Measurements from ENCODE around the gene DPY19L3. TPM values are rescaled to one million over a fixed set of nuclear protein-coding genes. Genes with fewer than 3 reads are reported as not detected.

The DPY19L3 gene
- 11.9 and 16.5 TPM in 2 replicates for total RNA-seq

GRCh38 chr19:32405431-32406160 is at the start of gene DPY19L3:
TSS of gene DPY19L3 (plus strand) at chr19:32405770. CDS start at chr19:32408254, 2,484 bp downstream.
- Mint-ChIP-seq H3K36me3 (ENCODE audit: low read depth) (peaks cover 3% of the 10 kb centered on the region), H3K4me1 (ENCODE audit: low read depth) (peaks cover 17% of the 10 kb centered on the region), H3K27ac (peak within 1 kb of the TSS; percentile 88), H3K27me3 (ENCODE audit: insufficient read depth) (peaks cover 5% of the 10 kb centered on the region), H3K9me3 (no peaks in the 10 kb centered on the region), H3K4me3 (peak within 1 kb of the TSS; percentile 90)
- intact Hi-C loops (cut with micrococcal nuclease) = loop anchor here (1.0 to 5.0 kb wide), 5 partner anchors 60 to 567 kb away; partner anchors contain the start of genes ANKRD27, CEP89, FAAP24 and NUDT19
- DNase-seq (ENCODE audit: low spot score) = peak; percentile 89

GRCh38 chr19:32357720-32358119 is 47.9 kb upstream of the DPY19L3 start:
- Mint-ChIP-seq H3K27ac (no peak overlapping the region), H3K4me1 (ENCODE audit: low read depth) (peaks cover 15% of the 10 kb centered on the region), H3K36me3 (ENCODE audit: low read depth) (peaks cover 65% of the 10 kb centered on the region), H3K27me3 (ENCODE audit: insufficient read depth) (no peaks in the 10 kb centered on the region), H3K4me3 (no peak overlapping the region), H3K9me3 (no peaks in the 10 kb centered on the region)
- intact Hi-C loops (cut with micrococcal nuclease) = no loop called here
- no peak for DNase-seq (ENCODE audit: low spot score)

GRCh38 chr19:32358321-32358720 is 47.2 kb upstream of the DPY19L3 start:
- DNase-seq (ENCODE audit: low spot score) = no peak
- intact Hi-C loops (cut with micrococcal nuclease) = no loop called here
- Mint-ChIP-seq H3K27me3 (ENCODE audit: insufficient read depth) (no peaks in the 10 kb centered on the region), H3K36me3 (ENCODE audit: low read depth) (peaks cover 61% of the 10 kb centered on the region), H3K9me3 (no peaks in the 10 kb centered on the region), H3K4me1 (ENCODE audit: low read depth) (peaks cover 15% of the 10 kb centered on the region), H3K4me3 (no peak overlapping the region), H3K27ac (no peak overlapping the region)

- Mint-ChIP-seq H3K4me1 (ENCODE audit: low read depth) (peaks cover 9% of the 10 kb centered on the region), H3K4me3 (no peak overlapping the region), H3K27ac (no peak overlapping the region), H3K27me3 (ENCODE audit: insufficient read depth) (no peaks in the 10 kb centered on the region), H3K9me3 (no peaks in the 10 kb centered on the region), H3K36me3 (ENCODE audit: low read depth) (peaks cover 56% of the 10 kb centered on the region)
- intact Hi-C loops (cut with micrococcal nuclease) = no loop called here
- no peak for DNase-seq (ENCODE audit: low spot score)
Measured at GRCh38 chr19:32359581-32359980, 46.0 kb upstream of the DPY19L3 start.

GRCh38 chr19:32361574-32362317 is 43.8 kb upstream of the DPY19L3 start:
- no peak for DNase-seq (ENCODE audit: low spot score)
- Mint-ChIP-seq H3K4me1 (ENCODE audit: low read depth) (no peaks in the 10 kb centered on the region), H3K27me3 (ENCODE audit: insufficient read depth) (no peaks in the 10 kb centered on the region), H3K9me3 (no peaks in the 10 kb centered on the region), H3K36me3 (ENCODE audit: low read depth) (peaks cover 49% of the 10 kb centered on the region), H3K27ac (no peak overlapping the region), H3K4me3 (no peak overlapping the region)
- intact Hi-C loops (cut with micrococcal nuclease) = no loop called here

- Mint-ChIP-seq H3K9me3 (no peaks in the 10 kb centered on the region), H3K4me3 (no peak overlapping the region), H3K27me3 (ENCODE audit: insufficient read depth) (no peaks in the 10 kb centered on the region), H3K27ac (no peak overlapping the region), H3K36me3 (ENCODE audit: low read depth) (peaks cover 49% of the 10 kb centered on the region), H3K4me1 (ENCODE audit: low read depth) (no peaks in the 10 kb centered on the region)
- DNase-seq (ENCODE audit: low spot score) = no peak
- intact Hi-C loops (cut with micrococcal nuclease) = no loop called here
Measured at GRCh38 chr19:32362318-32362691, 43.3 kb upstream of the DPY19L3 start.

- Mint-ChIP-seq H3K4me3 (no peak overlapping the region), H3K27ac (no peak overlapping the region), H3K4me1 (ENCODE audit: low read depth) (peaks cover 3% of the 10 kb centered on the region), H3K36me3 (ENCODE audit: low read depth) (peaks cover 56% of the 10 kb centered on the region), H3K9me3 (no peaks in the 10 kb centered on the region), H3K27me3 (ENCODE audit: insufficient read depth) (no peaks in the 10 kb centered on the region)
- intact Hi-C loops (cut with micrococcal nuclease) = no loop called here
- no peak for DNase-seq (ENCODE audit: low spot score)
Measured at GRCh38 chr19:32363175-32363574, 42.4 kb upstream of the DPY19L3 start.

GRCh38 chr19:32363632-32364031 is 41.9 kb upstream of the DPY19L3 start:
- peaks cover 4% of the 10 kb centered on the region for H3K4me1 Mint-ChIP-seq (ENCODE audit: low read depth)
- no peak overlapping the region for H3K4me3 Mint-ChIP-seq
- H3K27ac Mint-ChIP-seq = no peak overlapping the region
- peaks cover 54% of the 10 kb centered on the region for H3K36me3 Mint-ChIP-seq (ENCODE audit: low read depth)
- no peaks in the 10 kb centered on the region for H3K9me3 Mint-ChIP-seq
- H3K27me3 Mint-ChIP-seq (ENCODE audit: insufficient read depth) = no peaks in the 10 kb centered on the region
- no peak for DNase-seq (ENCODE audit: low spot score)
- intact Hi-C loops (cut with micrococcal nuclease) = no loop called here

- Mint-ChIP-seq H3K4me1 (ENCODE audit: low read depth) (peaks cover 4% of the 10 kb centered on the region), H3K27ac (no peak overlapping the region), H3K9me3 (no peaks in the 10 kb centered on the region), H3K36me3 (ENCODE audit: low read depth) (peaks cover 53% of the 10 kb centered on the region), H3K4me3 (no peak overlapping the region), H3K27me3 (ENCODE audit: insufficient read depth) (no peaks in the 10 kb centered on the region)
- DNase-seq (ENCODE audit: low spot score) = no peak
- intact Hi-C loops (cut with micrococcal nuclease) = no loop called here
Measured at GRCh38 chr19:32364040-32364439, 41.5 kb upstream of the DPY19L3 start.

GRCh38 chr19:32367063-32367462 is 38.5 kb upstream of the DPY19L3 start:
- Mint-ChIP-seq H3K27ac (no peak overlapping the region), H3K27me3 (ENCODE audit: insufficient read depth) (no peaks in the 10 kb centered on the region), H3K4me3 (no peak overlapping the region), H3K9me3 (no peaks in the 10 kb centered on the region), H3K4me1 (ENCODE audit: low read depth) (peaks cover 4% of the 10 kb centered on the region), H3K36me3 (ENCODE audit: low read depth) (peaks cover 45% of the 10 kb centered on the region)
- no peak for DNase-seq (ENCODE audit: low spot score)
- intact Hi-C loops (cut with micrococcal nuclease) = no loop called here

GRCh38 chr19:32367948-32368536 is 37.5 kb upstream of the DPY19L3 start:
- H3K4me3 Mint-ChIP-seq = no peak overlapping the region
- H3K36me3 Mint-ChIP-seq (ENCODE audit: low read depth) = peaks cover 44% of the 10 kb centered on the region
- intact Hi-C loops (cut with micrococcal nuclease) = no loop called here
- DNase-seq (ENCODE audit: low spot score) = no peak
- H3K9me3 Mint-ChIP-seq = no peaks in the 10 kb centered on the region
- H3K27me3 Mint-ChIP-seq (ENCODE audit: insufficient read depth) = no peaks in the 10 kb centered on the region
- peaks cover 4% of the 10 kb centered on the region for H3K4me1 Mint-ChIP-seq (ENCODE audit: low read depth)
- H3K27ac Mint-ChIP-seq = no peak overlapping the region

- Mint-ChIP-seq H3K27ac (no peak overlapping the region), H3K4me3 (no peak overlapping the region), H3K36me3 (ENCODE audit: low read depth) (peaks cover 45% of the 10 kb centered on the region), H3K9me3 (no peaks in the 10 kb centered on the region), H3K27me3 (ENCODE audit: insufficient read depth) (no peaks in the 10 kb centered on the region), H3K4me1 (ENCODE audit: low read depth) (peaks cover 4% of the 10 kb centered on the region)
- intact Hi-C loops (cut with micrococcal nuclease) = no loop called here
- DNase-seq (ENCODE audit: low spot score) = no peak
Measured at GRCh38 chr19:32368787-32369186, 36.8 kb upstream of the DPY19L3 start.
